MCF 10A (cell line): ENCODE results near the gene NELL2. TPM values are rescaled to one million over a fixed set of nuclear protein-coding genes. Genes with fewer than 3 reads are reported as not detected.

Experiments used
- Bru-seq: library from RNA; stranded (reverse); fragments of 400-500 nt; gene quantifications from one replicate; lab custom pipeline; 2021; lab: Mats Ljungman, UMichigan
- BruChase-seq, 2 experiments: library from RNA; stranded (reverse); fragments of 400-500 nt; gene quantifications; one replicate each; lab custom pipeline; 2021; lab: Mats Ljungman, UMichigan
- BruUV-seq: library from RNA; stranded (reverse); fragments of 400-500 nt; replicated peaks from 2 replicates; lab custom pipeline; 2021; lab: Mats Ljungman, UMichigan
- CTCF ChIA-PET: fragments of 300-600 bp; sonication (Branson Sonifier 250); formaldehyde crosslinking; extraction: SDS; loops from one replicate; lab custom pipeline; 2021; ENCODE audit warnings: antibody characterized with exemption, inconsistent platforms; lab: Yijun Ruan, JAX
- POLR2A ChIA-PET: fragments of 300-600, 350-650 bp; sonication (Branson Sonifier 250); formaldehyde crosslinking; extraction: SDS; loops from one replicate; lab custom pipeline; 2020; ENCODE audit warnings: antibody characterized with exemption, inconsistent platforms; lab: Yijun Ruan, JAX
- DNase-seq: peaks from one replicate; pipeline ENCODE4 v3.0.0-alpha.2; 2018; ENCODE audit not compliant: unreplicated experiment
- H3K27ac Mint-ChIP-seq: one replicate; pipeline ENCODE4 v1.8.0; 2022; ENCODE audit warnings: mild to moderate bottlenecking, low read depth, mixed read lengths; ENCODE audit not compliant: unreplicated experiment
- H3K27me3 Mint-ChIP-seq: one replicate; pipeline ENCODE4 v1.8.0; 2022; ENCODE audit warnings: mixed read lengths; ENCODE audit not compliant: insufficient read depth, unreplicated experiment
- H3K36me3 Mint-ChIP-seq: one replicate; pipeline ENCODE4 v1.8.0; 2022; ENCODE audit warnings: mild to moderate bottlenecking, moderate library complexity, mixed read lengths; ENCODE audit not compliant: insufficient read depth, unreplicated experiment
- H3K4me1 Mint-ChIP-seq: one replicate; pipeline ENCODE4 v1.8.0; 2022; ENCODE audit warnings: mixed read lengths; ENCODE audit not compliant: insufficient read depth, unreplicated experiment
- H3K4me3 Mint-ChIP-seq: one replicate; pipeline ENCODE4 v1.8.0; 2022; ENCODE audit warnings: mild to moderate bottlenecking, moderate library complexity, mixed read lengths; ENCODE audit not compliant: unreplicated experiment
- H3K9me3 Mint-ChIP-seq: one replicate; pipeline ENCODE4 v1.8.0; 2022; ENCODE audit warnings: mixed read lengths; ENCODE audit not compliant: unreplicated experiment
- intact Hi-C: fragments of 100-400 bp; cut with micrococcal nuclease; formaldehyde crosslinking; loops from 2 replicates; pipeline ENCODE4 v1.14.1; 2022
- long read RNA-seq: library from polyadenylated mRNA; stranded (forward); transcript quantifications from one replicate; pipeline ENCODE4 v2.0.0, GENCODE V29; 2022
- total RNA-seq: library from RNA; stranded (reverse); gene quantifications from 2 replicates; pipeline ENCODE4 v1.2.3, GENCODE V29; 2022
- TF ChIP-seq, protein P1 (sequence below): fragments of 200-600 bp; IDR thresholded peaks from one replicate; pipeline ENCODE4 v1.8.0; 2022; ENCODE audit warnings: antibody characterized with exemption, mild to moderate bottlenecking; ENCODE audit not compliant: unreplicated experiment

The NELL2 gene
- not detected in 2 replicates for total RNA-seq
- Bru-seq, nascent RNA, result percentile 7 among the genes with signal in this experiment
- percentile 5 among the genes with signal in this experiment for BruChase-seq, experiment 1, labeled RNA remaining after a 6-hour chase
- percentile 4 among the genes with signal in this experiment for BruChase-seq, experiment 2, labeled RNA remaining after a 2-hour chase
- long read RNA-seq, result 0 reads

DNA sequence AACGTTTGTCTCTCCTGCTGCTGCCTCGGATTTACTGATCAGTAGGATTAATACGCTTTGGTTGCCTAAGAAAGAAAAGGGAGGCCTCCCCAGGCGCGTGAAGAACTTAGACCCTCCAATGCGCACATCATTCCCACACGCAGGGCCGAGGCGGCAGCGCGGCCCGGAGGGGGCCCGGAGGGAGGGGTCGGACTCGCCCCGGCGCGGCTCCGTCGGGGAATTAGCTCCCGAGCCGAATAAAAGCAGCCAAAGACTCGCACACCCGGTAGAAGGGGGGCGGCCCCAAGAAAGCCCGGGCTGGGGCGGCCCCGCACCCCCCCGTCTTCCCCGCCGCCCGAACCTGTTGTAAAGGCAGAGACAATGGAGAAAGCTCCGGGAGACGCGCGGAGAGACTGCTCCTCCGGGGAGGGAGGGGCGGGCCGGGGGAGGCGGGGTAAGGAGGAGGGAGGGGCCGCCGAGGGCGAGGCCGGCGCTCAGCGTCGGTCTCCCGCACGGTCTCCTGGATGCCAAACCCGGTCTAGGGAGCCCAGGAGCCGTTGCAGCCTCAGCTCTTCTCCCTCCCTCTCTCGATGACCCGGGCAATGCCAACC lies at the start of gene NELL2:
NELL2 (minus strand) TSS at position 362 of the 590 bp plus-strand sequence. CDS start 446 bp downstream, outside the sequence.
- peaks cover 96% of the 10 kb centered on the region for H3K27me3 Mint-ChIP-seq
- DNase-seq, result peak; percentile 8
- peak within 1 kb of the TSS; percentile 50 for H3K4me3 Mint-ChIP-seq
- BruUV-seq, result no TSS peak
- H3K27ac Mint-ChIP-seq, result no peak within 1 kb of the TSS
- ChIA-PET POLR2A (no interaction called here), CTCF (interaction anchor here (0.7 kb wide), 1 partner anchor 23 kb away, joined by 3 read pairs; no protein-coding TSS in a partner anchor)
- TF ChIP-seq, protein P1, sequence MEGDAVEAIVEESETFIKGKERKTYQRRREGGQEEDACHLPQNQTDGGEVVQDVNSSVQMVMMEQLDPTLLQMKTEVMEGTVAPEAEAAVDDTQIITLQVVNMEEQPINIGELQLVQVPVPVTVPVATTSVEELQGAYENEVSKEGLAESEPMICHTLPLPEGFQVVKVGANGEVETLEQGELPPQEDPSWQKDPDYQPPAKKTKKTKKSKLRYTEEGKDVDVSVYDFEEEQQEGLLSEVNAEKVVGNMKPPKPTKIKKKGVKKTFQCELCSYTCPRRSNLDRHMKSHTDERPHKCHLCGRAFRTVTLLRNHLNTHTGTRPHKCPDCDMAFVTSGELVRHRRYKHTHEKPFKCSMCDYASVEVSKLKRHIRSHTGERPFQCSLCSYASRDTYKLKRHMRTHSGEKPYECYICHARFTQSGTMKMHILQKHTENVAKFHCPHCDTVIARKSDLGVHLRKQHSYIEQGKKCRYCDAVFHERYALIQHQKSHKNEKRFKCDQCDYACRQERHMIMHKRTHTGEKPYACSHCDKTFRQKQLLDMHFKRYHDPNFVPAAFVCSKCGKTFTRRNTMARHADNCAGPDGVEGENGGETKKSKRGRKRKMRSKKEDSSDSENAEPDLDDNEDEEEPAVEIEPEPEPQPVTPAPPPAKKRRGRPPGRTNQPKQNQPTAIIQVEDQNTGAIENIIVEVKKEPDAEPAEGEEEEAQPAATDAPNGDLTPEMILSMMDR, result no peak
- no peaks in the 10 kb centered on the region for H3K36me3 Mint-ChIP-seq
- intact Hi-C loops, result no loop called here
- H3K4me1 Mint-ChIP-seq, result peaks cover 9% of the 10 kb centered on the region
- H3K9me3 Mint-ChIP-seq, result no peaks in the 10 kb centered on the region

DNA sequence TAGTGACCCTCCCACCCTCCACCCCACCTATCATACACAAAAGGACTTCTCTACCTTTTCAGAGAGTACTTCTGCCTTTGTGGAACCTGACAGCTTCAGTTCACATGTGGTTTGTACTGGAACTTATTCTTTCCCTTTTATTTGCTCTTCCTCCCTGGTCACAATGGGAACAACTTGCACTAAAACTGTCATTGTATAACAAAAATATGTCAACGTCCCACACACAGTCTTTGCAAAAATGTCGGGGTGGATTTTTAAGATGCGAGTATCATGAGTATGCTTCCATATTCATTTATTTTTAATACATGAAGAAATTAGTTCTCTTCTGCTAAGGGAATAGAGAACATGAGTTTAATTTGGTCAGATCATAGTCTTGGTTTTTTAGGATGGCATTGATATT lies 45.6 kb upstream of the NELL2 start:
- Mint-ChIP-seq H3K4me1 (no peaks in the 10 kb centered on the region), H3K4me3 (no peak overlapping the region), H3K9me3 (no peaks in the 10 kb centered on the region), H3K27me3 (peaks cover 89% of the 10 kb centered on the region), H3K36me3 (no peaks in the 10 kb centered on the region), H3K27ac (no peak overlapping the region)
- intact Hi-C loops, result no loop called here
- ChIA-PET CTCF (interaction anchor here (0.7 kb wide), 1 partner anchor 28 kb away, joined by 5 read pairs; no protein-coding TSS in a partner anchor), POLR2A (no interaction called here)
- TF ChIP-seq, protein P1, result no peak
- DNase-seq, result no peak
- BruUV-seq, result no TSS peak

DNA sequence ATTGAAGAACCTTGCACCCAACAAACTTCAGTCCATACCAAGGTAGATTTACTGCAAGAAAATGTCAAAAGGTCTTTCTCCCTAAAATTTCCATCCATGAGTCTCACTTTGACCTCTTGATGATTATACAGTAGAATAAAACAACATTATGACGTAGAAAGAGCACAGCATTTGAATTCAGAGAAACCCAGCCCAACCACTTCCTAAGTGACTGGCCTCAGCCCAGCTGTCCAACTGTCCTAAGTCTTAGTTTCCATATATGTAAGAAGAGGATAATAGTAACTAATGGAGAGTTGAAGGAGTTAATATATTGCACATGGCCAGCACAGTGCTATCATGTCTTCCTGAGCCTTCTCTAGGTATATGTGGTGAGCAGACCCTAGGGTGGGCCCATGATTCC lies 41.0 kb upstream of the NELL2 start:
- ChIA-PET POLR2A (no interaction called here), CTCF (no interaction called here)
- intact Hi-C loops, result no loop called here
- BruUV-seq, result no TSS peak
- H3K4me1 Mint-ChIP-seq, result no peaks in the 10 kb centered on the region
- no peak for DNase-seq
- no peak overlapping the region for H3K27ac Mint-ChIP-seq
- H3K36me3 Mint-ChIP-seq, result no peaks in the 10 kb centered on the region
- peaks cover 74% of the 10 kb centered on the region for H3K27me3 Mint-ChIP-seq
- no peak overlapping the region for H3K4me3 Mint-ChIP-seq
- TF ChIP-seq, protein P1, result no peak
- no peaks in the 10 kb centered on the region for H3K9me3 Mint-ChIP-seq

DNA sequence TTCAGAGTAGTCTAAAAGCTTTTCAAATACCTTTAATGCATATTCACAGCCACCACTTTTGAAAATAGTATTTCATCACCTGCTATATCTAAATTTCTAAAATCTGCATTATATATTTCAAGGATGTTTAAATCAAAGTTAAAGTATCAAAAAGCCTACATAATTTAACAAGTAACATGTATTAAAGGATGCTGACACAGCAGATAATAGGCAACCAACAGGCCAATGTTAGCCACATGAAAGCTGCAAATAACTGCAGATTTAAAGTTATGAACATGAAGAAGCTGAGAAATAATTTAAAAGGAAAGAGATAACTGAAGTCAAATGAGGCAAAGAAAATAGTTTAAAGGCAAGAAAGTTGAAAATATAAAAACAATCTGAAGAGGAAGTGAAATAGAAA lies 39.8 kb upstream of the NELL2 start:
- Mint-ChIP-seq H3K4me3 (no peak overlapping the region), H3K27ac (no peak overlapping the region), H3K36me3 (no peaks in the 10 kb centered on the region), H3K4me1 (no peaks in the 10 kb centered on the region), H3K27me3 (peaks cover 62% of the 10 kb centered on the region), H3K9me3 (no peaks in the 10 kb centered on the region)
- POLR2A ChIA-PET, result no interaction called here
- DNase-seq, result no peak
- CTCF ChIA-PET, result interaction anchor here (0.6 kb wide), 1 partner anchor 462 kb away, joined by 3 read pairs; no protein-coding TSS in a partner anchor
- no TSS peak for BruUV-seq
- TF ChIP-seq, protein P1, result no peak
- intact Hi-C loops, result no loop called here
